ENCODE measurements around the gene KRT6B.

The KRT6B gene

DNA sequence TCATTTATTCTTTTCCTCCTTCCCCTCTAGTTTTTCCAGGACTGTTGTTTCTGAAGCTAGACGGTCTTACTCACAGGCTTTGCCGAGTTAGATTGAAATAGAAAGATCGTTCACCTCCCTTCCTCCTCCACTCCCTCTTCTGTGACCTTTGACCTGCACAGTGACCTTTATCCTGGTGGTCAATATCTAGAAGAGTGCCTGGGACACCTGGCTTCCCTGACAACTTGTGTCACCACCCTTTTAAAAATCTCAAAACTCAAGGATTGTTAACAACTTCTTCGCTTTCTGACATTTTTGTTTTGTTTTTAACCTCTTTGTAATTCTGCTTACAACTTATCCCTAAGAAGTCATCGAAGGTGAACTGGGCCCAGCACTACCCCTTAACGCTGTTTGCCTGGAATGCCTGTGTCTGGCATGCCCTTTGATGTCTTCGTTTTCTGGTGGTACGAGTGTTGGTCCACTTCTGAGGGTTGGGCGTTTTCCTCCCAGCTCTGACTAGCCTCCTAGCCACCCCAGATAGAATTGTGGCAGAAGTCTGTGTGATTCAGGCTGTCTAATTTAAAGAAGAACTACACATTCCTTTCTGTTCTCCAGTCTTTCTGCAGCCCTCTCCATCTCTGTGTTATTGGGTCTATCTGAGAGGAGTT, 15.0 kb downstream of the KRT6B start:
- no peak for DNase-seq (ENCODE audit: low read depth in 4 of 4, low spot score in 1 of 4)

DNA sequence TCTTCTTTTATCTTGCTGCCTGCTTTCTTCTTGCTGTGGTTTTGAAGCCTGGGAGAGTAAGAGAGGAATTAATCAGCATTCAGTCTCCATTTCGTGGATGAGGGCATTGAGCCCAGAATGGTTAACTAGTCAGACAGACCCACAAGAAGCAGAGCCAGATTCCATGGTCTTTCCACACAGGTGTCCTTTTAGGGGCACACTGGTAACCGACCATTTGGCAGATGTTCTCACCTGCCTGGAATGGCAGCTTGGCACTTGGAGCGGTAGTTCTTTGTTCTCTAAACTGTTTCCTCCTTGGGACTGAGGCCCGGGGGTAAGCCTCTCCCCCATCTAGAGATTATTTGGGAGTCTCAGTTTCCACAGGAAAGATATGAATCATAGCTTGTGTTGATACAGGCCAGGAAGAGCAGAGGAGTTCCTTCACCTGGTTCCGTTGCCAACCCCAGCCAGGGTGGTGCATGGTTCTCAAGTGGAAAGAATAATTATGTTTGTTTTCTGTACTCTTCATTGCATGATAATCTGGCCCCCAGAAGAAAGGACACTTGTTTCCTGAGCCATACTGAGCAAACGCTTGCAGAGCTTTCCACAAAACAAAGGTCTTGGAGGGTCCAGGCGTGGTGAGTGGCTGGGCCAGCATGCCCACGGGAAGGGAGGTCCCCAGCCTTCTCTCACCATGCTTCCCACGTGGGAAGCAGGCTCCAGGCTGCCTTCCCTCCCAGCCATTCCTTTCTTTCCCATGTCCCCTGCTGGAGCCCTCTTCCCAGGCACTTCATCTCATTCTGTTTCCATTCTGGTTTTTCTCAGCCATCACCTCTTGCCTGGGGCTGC, 15.7 kb downstream of the KRT6B start:
- no peak for DNase-seq (ENCODE audit: low read depth in 4 of 4, low spot score in 1 of 4)

DNA sequence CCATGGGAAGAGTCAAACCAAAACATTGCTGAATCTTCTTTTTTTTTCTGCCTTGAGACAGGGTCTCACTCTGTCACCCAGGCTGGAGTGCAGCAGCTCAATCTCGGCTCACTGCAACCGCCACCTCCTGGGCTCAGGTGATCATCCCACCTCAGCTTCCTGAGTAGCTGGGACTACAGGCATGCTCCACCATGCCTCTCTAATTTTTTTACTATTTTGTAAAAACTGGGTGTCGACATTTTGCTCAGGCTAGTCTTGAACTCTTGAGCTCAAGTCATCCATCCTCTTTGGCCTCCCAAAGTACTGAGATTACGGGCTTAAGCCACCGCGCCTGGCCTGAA, 16.3 kb downstream of the KRT6B start:
- no peak for DNase-seq (ENCODE audit: low read depth in 4 of 4, low spot score in 1 of 4)

DNA sequence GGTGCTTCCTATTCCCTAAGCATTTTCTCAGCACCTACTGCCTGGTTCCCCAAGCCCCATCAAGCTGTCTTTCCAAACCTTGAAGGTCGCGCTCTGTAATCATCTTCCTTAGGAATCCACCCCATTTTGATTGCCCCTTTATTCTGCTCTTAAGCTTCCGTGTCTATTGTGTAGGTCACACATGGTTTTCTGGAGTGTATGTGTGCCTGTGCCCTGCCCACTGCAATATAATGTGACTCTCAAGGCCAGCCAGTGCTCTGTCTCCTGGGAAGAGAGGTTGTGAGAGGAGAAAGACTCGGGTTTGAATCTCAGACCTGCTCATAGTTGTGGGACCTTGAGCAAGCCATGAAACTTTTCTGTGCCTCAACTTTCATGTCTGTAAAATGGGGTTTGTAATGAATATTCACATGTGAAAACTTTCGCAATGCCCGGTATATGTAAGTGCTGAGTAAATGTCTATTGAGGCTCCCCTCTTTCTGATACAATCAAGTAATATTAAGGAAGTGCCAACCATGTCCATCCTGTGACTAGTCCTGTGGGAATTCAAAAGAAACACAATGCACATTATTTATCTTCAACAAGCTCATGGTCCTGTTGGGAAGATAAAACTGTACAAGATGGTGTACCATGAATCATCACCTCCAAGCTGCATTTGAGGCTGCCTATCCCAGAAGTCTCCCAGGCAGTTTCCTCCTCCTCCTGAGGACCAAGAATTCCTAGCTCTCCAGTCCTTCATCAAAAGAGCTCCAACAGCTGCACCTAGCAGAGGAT, 17.0 kb downstream of the KRT6B start:
- DNase-seq (ENCODE audit: low read depth in 4 of 4, low spot score in 1 of 4): no peak

DNA sequence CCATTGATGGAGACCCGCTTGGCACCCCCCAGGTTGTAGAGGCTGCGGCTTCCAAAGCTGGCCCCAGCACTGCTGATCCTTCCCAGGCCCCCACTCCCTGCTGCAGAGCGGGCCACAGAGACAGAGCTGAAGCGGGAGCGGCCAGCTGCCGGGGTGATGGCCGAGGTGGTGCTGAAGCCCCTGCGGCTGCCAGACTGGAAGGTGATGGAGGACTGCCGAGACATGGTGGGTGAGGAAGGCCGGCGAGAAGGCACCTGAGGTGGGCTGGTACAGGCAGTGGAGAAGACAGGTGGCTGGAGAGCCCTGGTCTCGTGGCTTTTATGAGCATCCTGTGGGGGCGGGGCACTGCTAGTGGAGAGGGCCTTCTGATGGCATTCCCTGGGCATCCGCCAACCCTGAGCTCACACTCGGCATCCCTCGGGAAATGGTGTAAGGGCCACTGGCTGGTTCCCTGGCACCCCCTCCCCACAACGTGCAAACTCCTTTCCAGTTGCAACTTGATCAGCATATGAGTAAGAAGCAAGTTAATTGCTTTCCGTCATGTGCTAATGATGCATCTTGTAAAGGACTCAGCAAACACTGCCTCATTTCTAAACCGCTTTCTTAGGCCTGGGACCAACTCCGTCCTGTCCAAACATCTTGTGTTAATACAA, 17.7 kb downstream of the KRT6B start, which contains the start of gene KRT75:
Gene KRT75, minus strand, starts transcription at position 291 of the 653 bp plus-strand sequence. Its CDS starts 67 bp downstream, at position 224.
- no peak for DNase-seq (ENCODE audit: low read depth in 4 of 4, low spot score in 1 of 4)

DNA sequence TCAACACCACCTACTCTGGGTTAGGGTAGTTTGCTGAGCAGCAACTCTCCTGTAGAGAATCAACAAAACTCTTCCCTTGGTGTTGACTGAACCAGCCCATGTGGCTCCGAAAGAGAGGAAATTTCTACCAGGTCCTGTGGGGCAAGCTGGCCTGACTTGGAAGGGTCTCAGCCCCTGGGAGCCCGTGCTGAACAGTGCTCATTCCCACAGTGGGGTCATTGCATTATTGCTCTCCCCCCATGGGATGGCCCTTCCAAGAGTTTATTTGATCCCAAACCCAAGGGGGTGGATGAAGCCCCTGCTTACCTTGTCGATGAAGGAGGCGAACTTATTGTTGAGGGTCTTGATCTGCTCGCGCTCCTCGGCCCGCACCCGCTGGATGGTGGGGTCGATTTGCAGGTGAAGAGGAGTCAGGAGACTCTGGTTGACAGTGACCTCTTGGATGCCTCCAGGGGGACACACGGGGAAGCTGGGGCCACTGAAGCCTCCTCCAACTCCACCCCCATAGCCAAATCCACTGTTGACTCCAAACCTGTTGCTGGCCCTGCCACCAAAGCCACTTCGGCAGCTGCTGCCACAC, 18.4 kb downstream of the KRT6B start:
- DNase-seq (ENCODE audit: low read depth in 4 of 4, low spot score in 1 of 4): no peak

DNA sequence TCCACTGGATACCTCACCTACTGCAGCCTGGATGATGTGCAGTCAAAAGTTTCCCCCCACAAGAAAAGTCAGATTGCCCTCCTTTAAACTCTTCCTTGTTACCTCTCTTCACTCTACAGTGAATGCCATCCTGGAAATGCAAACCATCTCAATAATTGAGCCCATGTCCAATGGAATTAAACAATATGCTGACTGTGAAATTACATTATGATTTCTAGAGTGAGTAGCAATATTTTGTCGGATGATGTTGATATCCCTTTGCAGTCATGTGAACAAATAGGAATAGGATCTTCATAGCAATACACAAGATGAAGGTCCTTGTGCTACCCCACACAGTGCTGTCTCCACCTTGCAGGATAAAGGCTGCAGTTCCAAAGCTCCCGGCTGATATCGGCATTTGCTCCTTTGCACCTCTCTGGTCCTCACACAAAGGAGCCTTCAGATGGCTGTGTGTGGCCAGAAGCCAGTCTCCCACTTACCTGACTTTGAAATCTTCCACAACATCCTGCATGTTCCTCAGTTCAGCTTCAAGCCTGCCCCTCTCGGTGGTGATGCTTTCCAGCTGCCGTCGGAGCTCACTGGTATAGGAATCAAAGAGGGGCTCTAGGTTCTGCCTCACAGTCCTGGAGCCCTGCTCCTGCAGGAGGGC, 19.3 kb downstream of the KRT6B start:
- DNase-seq (ENCODE audit: low read depth in 4 of 4, low spot score in 1 of 4): no peak

DNA sequence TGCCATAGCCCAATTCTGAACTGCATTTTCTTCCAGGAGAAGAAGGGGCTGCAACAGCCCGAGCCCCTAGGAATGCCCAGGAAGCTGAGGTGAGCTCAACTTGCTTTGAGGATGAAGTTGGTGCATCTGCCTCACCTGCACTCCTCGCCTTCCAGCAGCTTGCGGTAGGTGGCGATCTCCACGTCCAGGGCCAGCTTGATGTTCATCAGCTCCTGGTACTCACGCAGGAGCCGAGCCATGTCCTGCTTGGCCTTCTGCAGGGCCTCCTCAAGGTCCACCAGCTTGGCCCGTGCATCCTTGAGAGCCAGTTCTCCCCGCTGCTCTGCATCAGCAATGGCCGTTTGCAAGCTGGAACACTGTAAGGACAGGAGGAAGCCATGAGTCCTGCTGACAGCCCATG, 23.8 kb downstream of the KRT6B start:
- DNase-seq (ENCODE audit: low read depth in 4 of 4, low spot score in 1 of 4): no peak

DNA sequence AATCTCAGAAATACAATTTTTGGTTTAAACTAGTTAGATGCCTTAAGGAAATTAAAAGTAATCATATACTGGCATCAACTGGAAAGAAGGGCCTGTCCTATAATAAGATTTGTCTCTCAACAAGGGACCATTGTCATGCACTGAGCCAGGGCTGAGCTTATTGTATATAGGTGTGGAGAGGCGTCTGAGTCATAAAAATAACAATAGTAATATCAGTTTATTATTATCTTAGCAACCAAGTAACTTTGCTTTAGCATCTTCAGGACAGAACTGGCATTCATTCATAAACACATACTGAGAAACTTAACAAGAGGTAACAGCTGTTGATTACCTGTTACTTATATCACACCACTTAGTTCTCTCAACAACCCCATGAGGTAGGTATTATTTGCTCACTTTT, 24.9 kb downstream of the KRT6B start:
- no peak for DNase-seq (ENCODE audit: low read depth in 4 of 4, low spot score in 1 of 4)

DNA sequence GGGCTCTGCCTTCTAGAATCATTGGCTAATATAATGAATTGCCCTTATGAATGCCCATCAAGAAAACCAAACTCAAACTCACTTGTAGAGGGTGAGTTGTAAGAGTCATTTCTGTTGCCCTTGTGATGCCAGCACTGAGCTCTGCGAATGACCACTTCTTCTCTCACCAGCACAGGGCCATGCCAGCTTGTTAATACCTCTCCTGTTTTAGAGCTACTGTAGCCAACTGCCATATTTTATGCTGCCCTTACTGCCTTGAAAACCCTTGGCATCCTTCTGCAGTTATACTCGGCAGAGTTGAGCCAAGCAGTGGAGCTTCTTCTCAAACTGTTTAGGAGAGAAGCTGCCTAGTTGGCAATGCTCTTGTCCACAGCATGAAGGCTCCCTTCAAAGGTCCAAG, 25.9 kb downstream of the KRT6B start:
- DNase-seq (ENCODE audit: low read depth in 4 of 4, low spot score in 1 of 4): no peak

DNA sequence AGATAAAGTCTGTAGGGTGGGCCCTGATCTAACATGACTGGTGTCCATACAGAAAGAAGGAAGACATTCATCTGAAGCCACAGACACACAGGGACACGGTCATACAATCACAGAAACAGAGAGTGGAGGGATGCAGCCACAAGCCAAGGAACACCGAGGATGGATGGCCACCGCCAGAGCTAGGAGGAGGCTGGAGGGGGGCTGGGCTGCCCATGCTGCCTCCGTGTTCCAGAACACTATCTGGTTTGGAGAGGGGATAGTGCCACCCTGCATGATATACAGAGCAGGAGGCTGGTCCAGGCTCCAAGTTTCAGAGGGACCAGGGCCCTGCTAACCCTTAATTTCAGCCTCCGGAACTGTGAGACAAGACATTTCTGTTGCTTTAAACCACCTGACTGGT, 26.5 kb downstream of the KRT6B start:
- no peak for DNase-seq (ENCODE audit: low read depth in 4 of 4, low spot score in 1 of 4)

DNA sequence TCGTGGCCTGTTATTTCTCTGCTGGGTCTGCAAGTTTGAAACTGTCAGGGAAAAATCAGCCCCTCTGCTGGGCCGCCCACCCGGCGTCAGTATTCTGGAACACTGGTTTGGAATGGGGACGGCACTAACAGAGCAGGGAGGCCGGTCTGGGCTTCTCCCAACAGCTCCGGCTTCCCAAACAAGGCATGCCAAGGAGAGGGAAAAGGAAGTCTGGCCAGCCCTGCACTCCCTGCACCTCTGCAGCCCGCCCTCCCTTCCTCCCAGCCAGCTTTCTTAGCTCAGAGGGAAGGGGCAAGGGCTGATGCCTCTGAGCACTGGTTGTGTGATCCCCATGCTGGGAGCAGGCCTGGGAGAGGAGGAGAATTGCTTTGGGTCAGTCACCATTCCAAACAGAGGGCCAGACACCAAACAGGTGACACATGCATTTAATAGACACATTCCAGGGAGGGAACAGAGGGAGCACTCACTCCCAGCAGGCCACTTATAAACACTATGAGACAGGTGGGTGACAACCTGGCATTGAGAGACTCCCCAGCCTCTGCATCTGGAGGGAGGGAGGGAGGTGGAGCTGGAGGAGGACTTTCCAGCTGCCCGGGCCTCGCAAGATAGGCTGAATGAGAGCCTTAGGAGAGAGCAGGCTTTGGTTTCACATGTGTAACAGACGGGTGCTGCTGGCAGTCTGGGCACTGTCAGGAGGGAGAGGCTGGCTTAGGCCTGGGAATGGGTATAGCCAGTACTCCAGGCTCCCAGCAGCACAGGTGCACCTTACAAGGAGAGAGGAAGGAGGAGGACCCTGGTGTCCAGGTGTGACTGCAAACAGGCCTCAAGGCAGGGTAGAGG, 28.1 kb downstream of the KRT6B start:
- DNase-seq (ENCODE audit: low read depth in 4 of 4, low spot score in 1 of 4): no peak

DNA sequence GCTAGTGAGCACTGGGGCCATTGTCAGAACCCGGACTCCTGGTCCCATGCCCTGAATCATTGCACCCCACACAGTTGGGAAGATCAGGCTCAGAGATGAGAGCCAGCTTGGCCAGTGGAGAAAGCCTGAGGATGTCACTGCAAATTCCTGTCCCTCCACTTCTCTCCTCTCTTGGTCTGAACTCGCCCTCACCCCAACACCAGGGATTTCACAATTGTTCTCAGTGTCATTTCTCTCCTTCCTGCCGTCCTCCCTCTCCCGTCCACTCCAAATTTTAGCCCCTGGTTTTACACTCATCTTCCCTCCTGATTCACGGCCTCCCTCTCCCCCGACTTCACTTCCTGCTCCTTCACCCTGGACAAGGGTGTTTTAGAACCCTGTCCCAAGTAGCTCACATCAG, 28.9 kb downstream of the KRT6B start:
- no peak for DNase-seq (ENCODE audit: low read depth in 4 of 4, low spot score in 1 of 4)

DNA sequence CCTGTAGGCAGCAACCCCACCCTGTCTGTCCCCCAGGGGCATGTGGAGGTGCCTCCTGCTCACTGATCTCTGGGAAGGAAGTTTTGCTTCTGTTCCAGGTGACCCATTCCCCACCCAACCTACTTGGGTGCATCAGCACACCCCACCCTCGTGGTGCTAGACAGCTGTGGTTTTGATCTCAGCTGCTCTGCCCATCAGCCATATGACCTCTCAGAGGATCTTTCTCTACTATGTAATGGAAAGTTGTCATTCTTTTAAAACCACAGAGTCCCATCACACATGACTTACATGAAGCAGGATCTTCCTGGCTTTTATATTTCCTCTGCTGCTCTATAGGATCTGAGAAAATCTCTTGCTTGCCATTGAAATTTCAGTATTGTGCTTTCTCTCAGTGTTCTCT, 32.3 kb downstream of the KRT6B start:
- no peak for DNase-seq (ENCODE audit: low read depth in 4 of 4, low spot score in 1 of 4)

DNA sequence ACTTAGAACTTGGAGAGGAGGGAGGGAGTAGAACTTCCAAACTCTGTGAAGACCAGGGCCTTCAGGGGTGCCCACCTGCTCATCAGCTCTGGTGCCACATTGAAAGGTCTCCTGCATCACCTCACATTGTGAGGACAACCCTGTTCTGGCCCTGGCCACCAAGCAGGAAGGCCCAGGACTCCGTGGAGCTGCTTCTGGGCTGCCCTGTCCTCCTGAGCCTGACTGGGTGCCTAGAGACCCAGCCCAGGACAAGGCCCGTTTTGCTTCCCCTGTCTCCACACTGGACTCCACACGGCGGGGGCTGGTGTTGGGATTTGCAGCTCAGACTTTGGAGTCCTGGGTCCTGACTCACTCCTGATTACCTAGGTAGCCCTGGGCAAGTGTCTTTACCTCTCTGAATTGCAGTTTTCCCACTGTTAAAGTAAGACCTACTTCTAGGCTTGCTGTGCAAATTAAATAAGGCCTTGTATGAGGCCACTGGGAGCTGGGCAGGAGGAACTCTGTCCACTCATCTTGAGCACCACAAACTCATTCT, 33.3 kb downstream of the KRT6B start:
- no peak for DNase-seq (ENCODE audit: low read depth in 4 of 4, low spot score in 1 of 4)

DNA sequence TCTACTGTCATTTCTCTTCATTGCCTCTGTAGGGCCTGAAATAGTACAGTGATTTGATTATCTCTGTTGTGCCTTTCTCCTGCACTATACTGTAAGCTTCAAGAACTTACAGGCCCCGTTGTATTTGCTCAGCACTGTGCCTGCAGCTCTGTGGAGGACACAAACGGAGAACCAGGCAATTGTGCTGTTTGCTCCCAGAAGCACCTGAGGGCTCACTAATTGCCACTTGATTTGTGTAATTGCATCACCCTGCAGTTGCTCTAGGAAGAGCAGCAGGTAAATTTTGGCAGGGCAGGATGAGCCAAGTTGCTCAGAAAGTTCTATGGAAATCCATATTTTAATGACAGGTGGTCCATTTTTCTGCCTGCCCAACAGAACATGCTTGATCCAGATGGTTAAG, 34.2 kb downstream of the KRT6B start:
- no peak for DNase-seq (ENCODE audit: low read depth in 4 of 4, low spot score in 1 of 4)

DNA sequence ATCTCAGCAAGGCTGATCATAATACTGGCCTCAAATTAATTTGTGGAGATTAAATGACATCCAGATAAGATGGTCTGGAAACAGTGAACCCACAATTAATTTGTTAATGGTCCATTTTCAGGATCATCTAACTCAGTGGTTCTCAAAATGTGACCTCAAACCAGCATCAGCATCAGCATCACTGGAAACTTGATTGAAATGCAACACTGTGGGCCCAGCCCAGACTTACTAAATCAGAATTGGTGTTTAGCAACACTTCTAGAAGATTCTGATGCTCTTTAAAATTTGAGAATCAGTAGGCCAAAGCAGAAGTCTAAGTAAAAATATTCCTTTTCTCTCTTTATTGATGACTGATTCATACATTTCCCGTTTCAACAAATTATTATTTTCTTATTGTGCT, 35.2 kb downstream of the KRT6B start:
- no peak for DNase-seq (ENCODE audit: low read depth in 4 of 4, low spot score in 1 of 4)

DNA sequence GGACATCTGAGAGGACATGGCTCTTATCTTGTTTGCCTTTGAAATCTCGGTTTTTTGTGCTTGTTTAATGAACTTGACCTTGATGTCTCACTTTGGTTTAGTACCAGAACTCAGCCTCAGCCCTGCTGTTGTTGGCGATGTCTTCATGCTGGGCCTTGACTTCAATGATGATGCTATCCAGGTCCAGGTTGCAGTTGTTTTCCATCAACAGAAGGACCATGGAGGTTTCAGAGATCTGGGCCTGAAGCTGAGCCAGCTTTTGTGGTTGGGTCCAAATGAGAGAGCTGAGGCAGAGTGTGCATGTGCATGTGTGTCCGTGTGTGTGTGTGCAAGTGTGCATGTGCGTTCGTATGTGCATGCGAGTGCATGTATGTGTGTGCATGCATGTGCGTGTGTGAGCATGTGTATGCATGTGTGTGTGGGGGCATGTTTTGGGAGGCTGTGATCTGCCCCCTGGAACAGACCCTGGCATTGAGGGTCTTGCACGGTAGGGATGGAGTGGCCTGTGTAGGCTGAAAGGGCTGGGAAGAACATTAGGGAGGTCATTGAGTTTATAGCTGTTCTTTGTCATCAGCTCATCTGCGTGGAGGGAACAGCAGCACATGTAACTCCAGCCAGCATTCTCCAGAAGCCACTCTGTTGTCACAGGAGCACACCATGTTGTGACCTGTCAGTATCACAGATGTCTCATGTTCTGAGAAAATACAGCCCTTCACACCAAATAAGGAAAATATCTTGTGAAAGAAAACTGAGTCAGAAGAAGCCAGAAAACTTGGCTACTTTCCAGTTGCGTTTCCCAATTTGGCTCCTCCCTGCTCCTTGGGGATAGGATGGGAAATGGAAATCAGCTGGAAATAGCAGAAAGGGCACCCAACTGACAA, 35.8 kb downstream of the KRT6B start:
- no peak for DNase-seq (ENCODE audit: low read depth in 4 of 4, low spot score in 1 of 4)

DNA sequence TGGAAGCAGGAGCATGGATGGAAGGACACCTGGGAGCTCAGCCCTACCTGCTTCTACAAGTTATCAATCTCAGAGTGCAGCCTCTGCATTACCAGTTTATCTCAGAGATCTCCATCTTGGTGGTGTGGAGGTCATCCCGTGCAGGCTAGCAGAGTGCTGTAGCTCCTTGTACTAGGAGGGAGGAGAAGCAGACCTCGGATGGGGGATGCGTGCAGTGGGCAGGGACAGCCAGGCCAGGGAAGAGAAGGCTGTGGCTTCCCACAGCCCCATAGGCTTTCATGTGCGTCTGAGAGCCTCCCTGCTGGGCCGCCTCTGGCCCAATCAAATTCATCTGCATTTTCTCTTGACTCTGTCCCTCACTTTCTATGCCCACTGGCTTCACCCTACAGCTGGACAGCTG, 37.0 kb downstream of the KRT6B start:
- DNase-seq (ENCODE audit: low read depth in 4 of 4, low spot score in 1 of 4): no peak
